CD4-positive, alpha-beta T cell (primary cell): ENCODE measurements around the gene TNS3. TPM values are rescaled to one million over a fixed set of nuclear protein-coding genes. Genes with fewer than 3 reads are reported as not detected.

Experiments used
- ATAC-seq: fragments of 200-7000 bp; cut with Tn5 transposase; one replicate; pipeline ENCODE4 v1.10.0; 2022; ENCODE audit warnings: mild to moderate bottlenecking; ENCODE audit not compliant: poor library complexity
- CTCF ChIA-PET: fragments of 350-600 bp; sonication (Branson Sonifier 250); formaldehyde crosslinking; loops from one replicate; lab custom pipeline; 2021; ENCODE audit warnings: antibody characterized with exemption, inconsistent platforms; lab: Charles Lee
- POLR2A ChIA-PET: fragments of 350-600 bp; sonication (Branson Sonifier 250); formaldehyde crosslinking; loops from one replicate; lab custom pipeline; 2021; ENCODE audit warnings: antibody characterized with exemption, inconsistent platforms; lab: Charles Lee
- DNase-seq, 14 experiments: peaks; one replicate each; pipeline ENCODE4 v3.0.0-alpha.2; 2013 to 2020; ENCODE audit warnings: mixed read lengths in 2 of 14
- H3K27ac ChIP-seq, 2 donors: one replicate each; pipeline versions ENCODE4 v1.5.1 to v1.7.0; 2013; ENCODE audit warnings: low read length in 2 of 2, low read depth in 1 of 2, mild to moderate bottlenecking in 1 of 2
- H3K27me3 ChIP-seq, 2 experiments: 1 replicate in 1 of 2; 2 replicates in 1 of 2; pipeline versions ENCODE4 v1.6.1 to v1.7.0; 2013; ENCODE audit warnings: low read length in 2 of 2, control low read depth in 1 of 2, mild to moderate bottlenecking in 1 of 2, moderate library complexity in 1 of 2; ENCODE audit not compliant: insufficient read depth in 2 of 2, control insufficient read depth in 1 of 2
- H3K36me3 ChIP-seq: one replicate; pipeline ENCODE4 v1.6.1; 2013; ENCODE audit warnings: low read length, control low read depth; ENCODE audit not compliant: insufficient read depth
- H3K4me1 ChIP-seq: one replicate; pipeline ENCODE4 v1.6.1; 2013; ENCODE audit warnings: low read length, control low read depth; ENCODE audit not compliant: insufficient read depth
- H3K4me3 ChIP-seq: one replicate; pipeline ENCODE4 v1.5.1; 2013; ENCODE audit warnings: mild to moderate bottlenecking, low read length, moderate library complexity
- H3K9me3 ChIP-seq, 2 experiments: 1 replicate in 1 of 2; 2 replicates in 1 of 2; pipeline versions ENCODE4 v1.6.1 to v1.7.0; 2013; ENCODE audit warnings: low read length in 2 of 2, mild to moderate bottlenecking in 2 of 2, control low read depth in 1 of 2, moderate library complexity in 1 of 2; ENCODE audit not compliant: control insufficient read depth in 1 of 2, insufficient read depth in 1 of 2
- H3K27ac Mint-ChIP-seq: one replicate; pipeline ENCODE4 v1.8.0; 2020; ENCODE audit warnings: mixed read lengths
- H3K27me3 Mint-ChIP-seq: one replicate; pipeline ENCODE4 v1.8.0; 2021; ENCODE audit warnings: mixed read lengths
- H3K36me3 Mint-ChIP-seq: one replicate; pipeline ENCODE4 v1.8.0; 2021; ENCODE audit warnings: low read depth, mixed read lengths
- H3K4me1 Mint-ChIP-seq: one replicate; pipeline ENCODE4 v1.8.0; 2021; ENCODE audit warnings: low read depth, mixed read lengths
- H3K4me3 Mint-ChIP-seq: one replicate; pipeline ENCODE4 v1.8.0; 2020; ENCODE audit warnings: mild to moderate bottlenecking, mixed read lengths
- H3K9me3 Mint-ChIP-seq: one replicate; pipeline ENCODE4 v1.8.0; 2020; ENCODE audit warnings: mixed read lengths
- intact Hi-C, 2 experiments: fragments of 100-400 bp; cut with DNase I in 1 of 2; cut with micrococcal nuclease in 1 of 2; formaldehyde crosslinking; loops; one replicate each; pipeline versions ENCODE4 v1.15.1 to v1.9.0; 2023 to 2025; cut with DNase I, micrococcal nuclease
- total RNA-seq, 174 experiments: library from RNA in 2 of 174; stranded (reverse) in 2 of 174; gene quantifications; one replicate each; pipeline ENCODE4 v1.2.3 and lab custom pipeline; 2021 to 2026
- TF ChIP-seq, protein P1 (sequence below): fragments of 200-600 bp; IDR thresholded peaks from one replicate; pipeline ENCODE4 v1.8.0; 2022; ENCODE audit warnings: antibody characterized with exemption, mild to moderate bottlenecking

TNS3 gene
- total RNA-seq, 2 experiments from 2014 or later: 0.16 to 0.47 TPM

DNA sequence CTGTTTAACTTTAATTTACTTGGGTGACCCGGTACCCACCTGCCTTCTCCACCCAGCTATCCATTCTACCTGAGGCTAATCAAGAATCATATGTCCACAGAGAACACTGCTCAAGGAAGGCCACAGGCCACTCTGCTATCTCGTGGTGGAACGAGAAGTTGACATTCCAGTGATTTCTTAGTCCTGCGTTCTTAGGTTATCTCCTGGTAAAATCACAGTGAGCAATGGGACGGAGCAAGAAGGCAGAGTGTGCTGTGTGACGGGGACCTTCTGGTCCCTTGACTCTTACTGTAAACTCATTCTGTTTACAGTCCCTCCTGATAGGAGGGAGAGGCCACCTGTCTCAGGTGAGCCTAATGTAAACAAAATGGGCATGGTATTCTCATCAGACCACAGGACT is 256.6 kb downstream of the TNS3 start:
- Mint-ChIP-seq H3K36me3 (no peaks in the 10 kb centered on the region), H3K4me1 (no peaks in the 10 kb centered on the region), H3K4me3 (no peak overlapping the region), H3K9me3 (no peaks in the 10 kb centered on the region), H3K27ac (no peak overlapping the region), H3K27me3 (no peaks in the 10 kb centered on the region)
- no peaks in the 10 kb centered on the region for H3K27me3 ChIP-seq
- no peak overlapping the region for H3K27ac ChIP-seq
- TF ChIP-seq, protein P1, sequence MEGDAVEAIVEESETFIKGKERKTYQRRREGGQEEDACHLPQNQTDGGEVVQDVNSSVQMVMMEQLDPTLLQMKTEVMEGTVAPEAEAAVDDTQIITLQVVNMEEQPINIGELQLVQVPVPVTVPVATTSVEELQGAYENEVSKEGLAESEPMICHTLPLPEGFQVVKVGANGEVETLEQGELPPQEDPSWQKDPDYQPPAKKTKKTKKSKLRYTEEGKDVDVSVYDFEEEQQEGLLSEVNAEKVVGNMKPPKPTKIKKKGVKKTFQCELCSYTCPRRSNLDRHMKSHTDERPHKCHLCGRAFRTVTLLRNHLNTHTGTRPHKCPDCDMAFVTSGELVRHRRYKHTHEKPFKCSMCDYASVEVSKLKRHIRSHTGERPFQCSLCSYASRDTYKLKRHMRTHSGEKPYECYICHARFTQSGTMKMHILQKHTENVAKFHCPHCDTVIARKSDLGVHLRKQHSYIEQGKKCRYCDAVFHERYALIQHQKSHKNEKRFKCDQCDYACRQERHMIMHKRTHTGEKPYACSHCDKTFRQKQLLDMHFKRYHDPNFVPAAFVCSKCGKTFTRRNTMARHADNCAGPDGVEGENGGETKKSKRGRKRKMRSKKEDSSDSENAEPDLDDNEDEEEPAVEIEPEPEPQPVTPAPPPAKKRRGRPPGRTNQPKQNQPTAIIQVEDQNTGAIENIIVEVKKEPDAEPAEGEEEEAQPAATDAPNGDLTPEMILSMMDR: no peak
- intact Hi-C loops: no loop called here
- POLR2A ChIA-PET: no interaction called here
- H3K4me3 ChIP-seq: no peak overlapping the region
- CTCF ChIA-PET: no interaction called here
- H3K9me3 ChIP-seq: peaks cover 0 to 26% of the 10 kb centered on the region in 2 experiments
- DNase-seq: no peak
- no peaks in the 10 kb centered on the region for H3K4me1 ChIP-seq
- ATAC-seq: no peak
- no peaks in the 10 kb centered on the region for H3K36me3 ChIP-seq

DNA sequence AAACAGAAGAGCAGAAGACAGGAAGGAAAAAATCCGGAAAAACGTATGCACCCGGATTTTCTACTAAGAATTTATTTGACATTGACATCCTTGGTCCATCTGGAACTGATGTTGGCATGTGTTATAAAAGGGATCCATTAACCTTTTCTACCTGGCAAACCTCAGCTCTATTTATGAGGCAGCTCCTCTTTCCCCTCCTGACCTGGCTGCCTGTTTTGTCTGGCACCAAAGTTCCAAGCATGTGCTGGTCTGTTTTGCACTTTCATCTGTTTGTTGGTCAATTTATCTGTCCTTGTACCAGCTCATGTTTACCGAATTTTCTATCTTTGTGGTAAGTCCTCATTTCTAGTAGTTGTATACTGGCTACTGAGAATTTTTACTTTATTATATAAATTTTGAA is 258.0 kb downstream of the TNS3 start:
- no peak for DNase-seq
- POLR2A ChIA-PET: no interaction called here
- Histone ChIP-seq H3K36me3 (no peaks in the 10 kb centered on the region), H3K27me3 (no peaks in the 10 kb centered on the region), H3K9me3 (peaks cover 0 to 20% of the 10 kb centered on the region in 2 experiments), H3K4me3 (no peak overlapping the region), H3K27ac (no peak overlapping the region), H3K4me1 (no peaks in the 10 kb centered on the region)
- H3K9me3 Mint-ChIP-seq: no peaks in the 10 kb centered on the region
- H3K4me3 Mint-ChIP-seq: no peak overlapping the region
- H3K27ac Mint-ChIP-seq: no peak overlapping the region
- H3K4me1 Mint-ChIP-seq: no peaks in the 10 kb centered on the region
- CTCF ChIA-PET: no interaction called here
- no peaks in the 10 kb centered on the region for H3K36me3 Mint-ChIP-seq
- ATAC-seq: no peak
- TF ChIP-seq, protein P1: no peak
- intact Hi-C loops: no loop called here
- H3K27me3 Mint-ChIP-seq: no peaks in the 10 kb centered on the region

DNA sequence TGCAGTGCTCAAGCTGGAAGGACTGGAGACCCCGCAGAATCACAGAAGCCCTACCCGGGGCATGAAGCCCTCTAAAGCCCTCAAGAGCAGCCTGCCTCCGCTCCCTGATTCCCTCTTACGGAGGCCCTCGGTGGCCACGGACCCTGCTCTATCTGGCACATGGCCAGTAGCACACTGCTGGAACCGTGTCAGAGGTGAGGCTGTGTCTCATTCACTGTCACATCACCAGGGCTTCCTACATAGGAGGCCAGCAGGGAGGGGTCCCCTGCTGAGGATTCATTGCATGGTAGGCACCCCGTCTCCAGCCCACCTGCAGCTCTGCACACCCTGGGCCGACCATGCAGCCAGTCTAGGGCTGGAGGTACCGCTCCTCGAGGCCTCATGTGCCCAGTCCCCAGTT is 259.2 kb downstream of the TNS3 start:
- TF ChIP-seq, protein P1: no peak
- POLR2A ChIA-PET: no interaction called here
- CTCF ChIA-PET: no interaction called here
- H3K4me3 Mint-ChIP-seq: no peak overlapping the region
- Histone ChIP-seq H3K27ac (no peak overlapping the region), H3K4me3 (no peak overlapping the region), H3K27me3 (no peaks in the 10 kb centered on the region), H3K36me3 (no peaks in the 10 kb centered on the region), H3K4me1 (no peaks in the 10 kb centered on the region), H3K9me3 (peaks cover 0 to 12% of the 10 kb centered on the region in 2 experiments)
- no peaks in the 10 kb centered on the region for H3K27me3 Mint-ChIP-seq
- DNase-seq: no peak
- H3K9me3 Mint-ChIP-seq: no peaks in the 10 kb centered on the region
- H3K36me3 Mint-ChIP-seq: no peaks in the 10 kb centered on the region
- intact Hi-C loops: no loop called here
- H3K27ac Mint-ChIP-seq: no peak overlapping the region
- no peak for ATAC-seq
- H3K4me1 Mint-ChIP-seq: no peaks in the 10 kb centered on the region
